Measurements from ENCODE around the gene KLHL14. TPM values are rescaled to one million over a fixed set of nuclear protein-coding genes. Genes with fewer than 3 reads are reported as not detected.

Gene KLHL14
- total RNA-seq, 1 donor = 1.4 TPM

- no peaks in the 10 kb centered on the region for H3K9me3 ChIP-seq (ENCODE audit: low read depth, low read length)
- H3K4me1 ChIP-seq (ENCODE audit: insufficient read depth, low read length) = no peaks in the 10 kb centered on the region
- no peak overlapping the region for H3K4me3 ChIP-seq (ENCODE audit: low read length)
- H3K27me3 ChIP-seq (ENCODE audit: insufficient read depth, low read length) = peaks cover 18% of the 10 kb centered on the region
Measured at GRCh38 chr18:32777049-32777448, 4.2 kb upstream of the KLHL14 start.

GRCh38 chr18:32776561-32776960 is 3.7 kb upstream of the KLHL14 start:
- Histone ChIP-seq H3K27me3 (ENCODE audit: insufficient read depth, low read length) (peaks cover 18% of the 10 kb centered on the region), H3K9me3 (ENCODE audit: low read depth, low read length) (no peaks in the 10 kb centered on the region), H3K4me1 (ENCODE audit: insufficient read depth, low read length) (no peaks in the 10 kb centered on the region), H3K4me3 (ENCODE audit: low read length) (no peak overlapping the region)

- peaks cover 24% of the 10 kb centered on the region for H3K27me3 ChIP-seq (ENCODE audit: insufficient read depth, low read length)
- H3K4me3 ChIP-seq (ENCODE audit: low read length) = no peak overlapping the region
- no peaks in the 10 kb centered on the region for H3K9me3 ChIP-seq (ENCODE audit: low read depth, low read length)
- H3K4me1 ChIP-seq (ENCODE audit: insufficient read depth, low read length) = no peaks in the 10 kb centered on the region
Measured at GRCh38 chr18:32775628-32776027, 2.8 kb upstream of the KLHL14 start.

- no peak overlapping the region for H3K4me3 ChIP-seq (ENCODE audit: low read length)
- H3K4me1 ChIP-seq (ENCODE audit: insufficient read depth, low read length) = no peaks in the 10 kb centered on the region
- H3K9me3 ChIP-seq (ENCODE audit: low read depth, low read length) = no peaks in the 10 kb centered on the region
- H3K27me3 ChIP-seq (ENCODE audit: insufficient read depth, low read length) = peaks cover 41% of the 10 kb centered on the region
Measured at GRCh38 chr18:32773382-32773712, 524 bp upstream of the KLHL14 start.

- H3K4me3 ChIP-seq (ENCODE audit: low read length) = no peak overlapping the region
- peaks cover 46% of the 10 kb centered on the region for H3K27me3 ChIP-seq (ENCODE audit: insufficient read depth, low read length)
- no peaks in the 10 kb centered on the region for H3K4me1 ChIP-seq (ENCODE audit: insufficient read depth, low read length)
- no peaks in the 10 kb centered on the region for H3K9me3 ChIP-seq (ENCODE audit: low read depth, low read length)
Measured at GRCh38 chr18:32771871-32772580, 797 bp downstream of the KLHL14 start.

GRCh38 chr18:32771169-32771751 is 1.6 kb downstream of the KLHL14 start:
- Histone ChIP-seq H3K27me3 (ENCODE audit: insufficient read depth, low read length) (peaks cover 46% of the 10 kb centered on the region), H3K9me3 (ENCODE audit: low read depth, low read length) (no peaks in the 10 kb centered on the region), H3K4me3 (ENCODE audit: low read length) (peak overlapping the region; percentile 35), H3K4me1 (ENCODE audit: insufficient read depth, low read length) (no peaks in the 10 kb centered on the region)

- peaks cover 46% of the 10 kb centered on the region for H3K27me3 ChIP-seq (ENCODE audit: insufficient read depth, low read length)
- H3K4me1 ChIP-seq (ENCODE audit: insufficient read depth, low read length) = no peaks in the 10 kb centered on the region
- H3K4me3 ChIP-seq (ENCODE audit: low read length) = peak overlapping the region; percentile 35
- H3K9me3 ChIP-seq (ENCODE audit: low read depth, low read length) = no peaks in the 10 kb centered on the region
Measured at GRCh38 chr18:32770666-32771168, 2.1 kb downstream of the KLHL14 start.

GRCh38 chr18:32770054-32770665 is 2.7 kb downstream of the KLHL14 start:
- H3K9me3 ChIP-seq (ENCODE audit: low read depth, low read length) = no peaks in the 10 kb centered on the region
- peaks cover 46% of the 10 kb centered on the region for H3K27me3 ChIP-seq (ENCODE audit: insufficient read depth, low read length)
- no peaks in the 10 kb centered on the region for H3K4me1 ChIP-seq (ENCODE audit: insufficient read depth, low read length)
- peak overlapping the region; percentile 37 for H3K4me3 ChIP-seq (ENCODE audit: low read length)

- Histone ChIP-seq H3K27me3 (ENCODE audit: insufficient read depth, low read length) (peaks cover 46% of the 10 kb centered on the region), H3K4me3 (ENCODE audit: low read length) (peak overlapping the region; percentile 37)
Measured at GRCh38 chr18:32769586-32770053, 3.2 kb downstream of the KLHL14 start.

GRCh38 chr18:32769071-32769585 is 3.7 kb downstream of the KLHL14 start:
- Histone ChIP-seq H3K4me3 (ENCODE audit: low read length) (peak overlapping the region; percentile 32), H3K4me1 (ENCODE audit: insufficient read depth, low read length) (no peaks in the 10 kb centered on the region)

More at GRCh38 chr18:32769586-32770053, 3.2 kb downstream of the KLHL14 start:
- Histone ChIP-seq H3K9me3 (ENCODE audit: low read depth, low read length) (no peaks in the 10 kb centered on the region), H3K4me1 (ENCODE audit: insufficient read depth, low read length) (no peaks in the 10 kb centered on the region)

GRCh38 chr18:32767400-32767799 is 5.4 kb downstream of the KLHL14 start:
- H3K9me3 ChIP-seq (ENCODE audit: low read depth, low read length) = no peaks in the 10 kb centered on the region
- H3K27me3 ChIP-seq (ENCODE audit: insufficient read depth, low read length) = peaks cover 28% of the 10 kb centered on the region
- no peak overlapping the region for H3K4me3 ChIP-seq (ENCODE audit: low read length)

More at GRCh38 chr18:32769071-32769585, 3.7 kb downstream of the KLHL14 start:
- Histone ChIP-seq H3K9me3 (ENCODE audit: low read depth, low read length) (no peaks in the 10 kb centered on the region), H3K27me3 (ENCODE audit: insufficient read depth, low read length) (peaks cover 43% of the 10 kb centered on the region)

GRCh38 chr18:32764611-32765244 is 8.1 kb downstream of the KLHL14 start:
- Histone ChIP-seq H3K4me1 (ENCODE audit: insufficient read depth, low read length) (peaks cover 4% of the 10 kb centered on the region), H3K9me3 (ENCODE audit: low read depth, low read length) (no peaks in the 10 kb centered on the region), H3K27me3 (ENCODE audit: insufficient read depth, low read length) (peaks cover 16% of the 10 kb centered on the region), H3K4me3 (ENCODE audit: low read length) (no peak overlapping the region)

More at GRCh38 chr18:32767400-32767799, 5.4 kb downstream of the KLHL14 start:
- no peaks in the 10 kb centered on the region for H3K4me1 ChIP-seq (ENCODE audit: insufficient read depth, low read length)

GRCh38 chr18:32763293-32763692 is 9.5 kb downstream of the KLHL14 start:
- H3K4me1 ChIP-seq (ENCODE audit: insufficient read depth, low read length) = peaks cover 5% of the 10 kb centered on the region
- H3K4me3 ChIP-seq (ENCODE audit: low read length) = no peak overlapping the region
- H3K27me3 ChIP-seq (ENCODE audit: insufficient read depth, low read length) = peaks cover 5% of the 10 kb centered on the region
- H3K9me3 ChIP-seq (ENCODE audit: low read depth, low read length) = no peaks in the 10 kb centered on the region

GRCh38 chr18:32761231-32761630 is 11.6 kb downstream of the KLHL14 start:
- Histone ChIP-seq H3K9me3 (ENCODE audit: low read depth, low read length) (no peaks in the 10 kb centered on the region), H3K27me3 (ENCODE audit: insufficient read depth, low read length) (no peaks in the 10 kb centered on the region), H3K4me1 (ENCODE audit: insufficient read depth, low read length) (peaks cover 5% of the 10 kb centered on the region), H3K4me3 (ENCODE audit: low read length) (no peak overlapping the region)

GRCh38 chr18:32760391-32760790 is 12.4 kb downstream of the KLHL14 start:
- Histone ChIP-seq H3K4me3 (ENCODE audit: low read length) (no peak overlapping the region), H3K27me3 (ENCODE audit: insufficient read depth, low read length) (no peaks in the 10 kb centered on the region), H3K4me1 (ENCODE audit: insufficient read depth, low read length) (peaks cover 5% of the 10 kb centered on the region), H3K9me3 (ENCODE audit: low read depth, low read length) (no peaks in the 10 kb centered on the region)
